CD4-positive, alpha-beta T cell treated with Interleukin-6 at 100 ng/mL for 8 hours (primary cell): ENCODE results near the gene ADARB1.
A peak's percentile ranks its signal among the peaks of the same experiment; 100 is the strongest.

ENCODE experiments used
- DNase-seq: peaks from one replicate; pipeline ENCODE4 v3.0.0-alpha.2; 2020; ENCODE audit warnings: mixed read lengths, low spot score

ADARB1 gene

DNA sequence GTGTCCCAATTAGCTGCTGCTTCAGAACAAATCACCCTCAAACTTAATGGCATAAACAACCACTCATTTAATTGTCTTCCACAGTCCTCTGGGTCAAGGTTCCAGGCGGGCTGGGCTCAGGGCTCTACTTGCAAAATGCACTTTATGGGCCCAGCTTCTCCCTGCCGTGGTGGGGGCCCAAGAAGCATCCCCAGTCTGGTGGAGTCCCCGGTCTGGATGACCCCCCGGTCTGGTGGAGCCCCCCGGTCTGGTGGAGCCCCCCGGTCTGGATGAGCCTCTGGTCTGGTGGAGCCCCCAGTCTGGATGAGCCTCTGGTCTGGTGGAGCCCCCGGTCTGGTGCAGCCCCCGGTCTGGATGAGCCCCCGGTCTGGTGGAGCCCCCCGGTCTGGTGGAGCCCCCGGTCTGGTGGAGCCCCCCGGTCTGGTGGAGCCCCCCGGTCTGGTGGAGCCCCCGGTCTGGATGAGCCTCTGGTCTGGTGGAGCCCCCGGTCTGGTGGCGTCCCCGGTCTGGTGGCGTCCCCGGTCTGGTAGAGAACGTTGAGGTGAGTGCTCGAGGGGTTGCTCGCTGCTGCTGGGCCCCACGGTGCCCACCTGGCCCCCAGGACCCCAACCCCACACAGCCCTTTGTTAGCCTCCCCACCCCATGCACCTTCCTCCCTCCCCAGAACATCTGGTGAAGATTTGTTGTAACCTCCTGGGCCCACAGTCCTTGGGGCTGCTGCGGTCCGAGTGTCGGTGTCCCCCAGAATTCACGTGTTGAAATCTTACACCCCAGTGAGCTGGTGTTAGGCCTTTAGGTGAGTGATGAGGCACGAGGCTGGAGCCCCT, 179.5 kb downstream of the ADARB1 start:
- DNase-seq: no peak

DNA sequence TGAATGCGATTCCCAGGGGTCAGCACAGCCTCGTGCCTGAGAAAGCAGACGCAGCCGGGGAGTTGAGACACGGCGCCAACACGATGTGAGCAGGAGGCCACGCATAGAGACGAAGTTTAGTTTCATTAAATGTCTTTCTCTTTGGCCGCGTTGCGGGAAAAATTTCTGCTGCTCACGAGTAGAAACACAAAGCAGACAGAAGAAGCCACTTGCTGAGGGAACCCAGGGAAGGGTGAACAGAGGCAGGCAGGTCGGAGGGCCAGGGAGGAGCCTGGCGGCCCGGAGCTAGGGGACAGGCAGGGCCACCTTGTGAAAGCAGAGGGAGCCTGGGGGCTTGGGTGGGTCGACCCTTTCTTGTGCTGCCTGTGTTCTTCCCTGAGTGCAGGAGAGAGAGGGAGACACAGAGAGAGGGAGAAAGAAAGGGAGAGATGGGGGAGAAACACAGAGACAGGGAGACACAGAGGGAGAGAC, 180.1 kb downstream of the ADARB1 start:
- DNase-seq: no peak

DNA sequence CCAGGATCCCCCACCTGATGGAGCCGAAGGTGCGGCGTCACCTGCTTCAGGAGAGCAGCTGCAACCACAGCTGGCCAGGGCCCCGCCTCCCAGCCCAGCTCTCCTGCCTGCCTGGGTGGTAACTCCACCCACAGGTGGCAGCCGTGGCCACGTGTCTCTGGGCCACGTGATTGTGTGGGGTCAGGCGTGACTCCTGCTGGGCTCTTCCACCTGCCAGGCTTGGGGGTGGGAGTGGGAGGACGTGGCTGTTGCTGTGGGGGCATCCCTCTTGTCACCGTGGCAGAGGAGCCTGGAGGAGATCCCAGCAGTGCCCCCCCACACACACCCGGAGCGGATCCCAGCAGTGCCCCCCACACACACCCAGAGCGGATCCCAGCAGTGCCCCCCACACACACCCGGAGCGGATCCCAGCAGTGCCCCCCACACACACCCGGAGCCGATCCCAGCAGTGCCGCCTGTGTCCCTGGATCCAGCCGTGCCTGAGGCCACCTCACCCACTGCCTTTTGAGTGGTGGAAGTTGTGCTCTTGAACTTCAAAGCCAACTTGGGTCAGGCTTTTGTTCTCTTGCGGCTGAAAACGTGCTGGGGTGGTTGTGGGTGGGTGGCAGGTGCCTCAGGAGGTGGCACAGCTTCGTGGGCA, 181.1 kb downstream of the ADARB1 start:
- DNase-seq: no peak

DNA sequence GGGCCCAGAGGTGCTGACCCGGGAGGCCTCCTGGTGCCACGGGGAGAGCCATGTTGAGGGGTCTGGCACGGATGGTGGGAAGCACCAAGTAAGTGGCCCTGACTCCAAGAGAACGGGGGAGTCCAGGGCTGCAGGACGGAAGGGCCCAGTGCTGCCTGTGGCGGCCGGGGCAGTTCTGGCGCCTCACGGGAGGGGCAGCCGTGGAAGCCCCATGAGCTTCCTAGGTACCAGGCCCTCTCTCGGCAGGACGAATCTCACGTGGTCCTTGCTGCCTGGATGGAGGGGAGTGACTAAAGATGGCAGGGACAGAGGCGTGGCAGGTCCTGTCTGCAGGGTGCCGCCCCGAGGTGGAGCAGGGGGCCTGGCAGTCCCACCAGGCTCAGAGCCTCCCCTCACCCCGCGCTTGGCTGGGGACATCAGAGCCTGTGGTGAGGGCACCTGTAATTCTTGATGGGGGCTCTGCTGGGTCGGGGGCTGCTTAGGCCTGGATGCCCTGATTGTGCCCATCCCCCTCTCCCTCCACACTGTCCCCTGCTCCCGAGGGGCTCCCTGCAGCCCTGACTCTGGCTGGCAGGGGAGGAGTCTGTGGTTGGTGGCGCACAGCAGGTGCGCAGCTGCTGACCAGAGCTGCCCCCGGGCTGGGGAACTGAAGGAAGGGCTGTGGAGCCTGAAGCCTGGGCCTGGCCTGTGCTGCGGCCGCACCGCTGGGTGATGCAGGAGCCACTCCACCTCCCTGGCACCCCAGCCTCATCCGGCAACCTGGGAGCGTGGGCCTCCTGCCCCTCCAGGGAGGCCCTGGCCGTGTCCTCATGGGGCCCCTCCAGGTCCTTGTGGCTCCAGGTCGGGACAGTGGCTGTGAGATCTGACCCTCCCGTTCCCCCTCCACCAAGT, 181.9 kb downstream of the ADARB1 start:
- DNase-seq: no peak

DNA sequence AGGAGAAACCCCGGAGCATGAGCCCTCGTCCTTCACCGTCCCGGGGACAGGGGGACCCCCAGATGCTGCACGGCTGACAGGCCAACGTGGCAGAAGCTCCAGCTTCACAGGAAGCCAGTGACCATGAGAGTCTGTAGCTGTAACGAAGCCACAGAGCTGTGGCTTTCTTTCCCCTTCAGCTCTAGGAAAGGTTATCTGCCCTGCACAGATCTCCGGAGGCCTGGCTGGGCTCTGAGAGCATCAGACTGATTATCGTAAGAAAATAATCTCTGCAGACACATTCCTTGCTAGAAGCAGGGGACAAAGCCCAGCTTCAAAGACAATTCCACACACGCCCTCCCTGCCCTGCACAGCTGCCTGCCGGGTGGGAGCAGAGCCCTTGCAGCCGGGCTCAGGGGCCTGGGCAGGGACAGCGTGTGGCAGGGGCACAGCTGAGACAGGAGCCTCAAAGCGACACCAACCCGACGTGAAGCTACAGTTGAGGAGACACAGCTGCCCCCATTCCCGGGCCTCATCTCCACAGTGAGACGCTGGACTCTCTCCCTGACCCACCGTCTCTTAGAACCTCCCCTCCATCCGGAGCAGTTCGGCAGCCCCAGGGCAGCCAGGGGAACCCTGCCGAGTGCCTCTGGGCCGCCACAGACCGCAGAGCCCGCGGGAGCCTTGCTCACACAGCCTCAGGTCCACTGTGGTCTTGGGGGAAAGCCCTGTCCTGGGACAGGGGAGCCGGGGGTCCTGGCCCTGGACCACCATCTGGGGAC, 182.7 kb downstream of the ADARB1 start:
- DNase-seq: no peak

DNA sequence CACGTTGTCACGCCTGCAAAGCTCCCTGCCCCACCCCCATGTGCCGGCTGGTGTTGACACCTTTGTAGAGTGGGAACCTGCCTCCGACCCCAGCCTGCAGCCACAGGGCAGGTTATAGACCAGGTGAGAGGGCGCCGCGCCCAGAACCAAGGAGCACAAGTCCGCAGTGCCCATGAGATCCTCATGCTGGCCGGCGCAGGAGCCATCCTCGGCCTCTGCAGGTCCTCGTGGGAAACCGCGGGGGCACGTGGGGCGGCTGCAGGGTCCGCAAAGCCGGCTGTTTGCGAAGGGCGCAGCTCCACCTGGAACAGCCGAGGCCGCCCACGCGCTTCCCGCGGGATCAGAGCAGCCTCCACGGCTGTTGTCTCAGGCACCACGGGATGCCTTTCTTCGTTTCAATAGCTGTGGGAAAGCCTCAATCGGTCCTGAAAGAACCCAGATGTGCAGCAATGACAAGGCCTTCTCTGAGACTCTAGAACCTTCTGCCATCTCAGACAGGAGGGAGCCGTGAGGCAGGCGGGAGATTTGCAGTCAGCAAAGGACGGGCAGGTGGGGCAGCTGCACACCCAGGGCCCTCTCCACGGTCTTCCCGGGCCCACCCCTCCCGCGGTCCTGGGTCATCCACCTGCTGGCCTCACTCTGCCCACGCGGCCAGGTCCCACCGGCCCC, 183.4 kb downstream of the ADARB1 start:
- no peak for DNase-seq

DNA sequence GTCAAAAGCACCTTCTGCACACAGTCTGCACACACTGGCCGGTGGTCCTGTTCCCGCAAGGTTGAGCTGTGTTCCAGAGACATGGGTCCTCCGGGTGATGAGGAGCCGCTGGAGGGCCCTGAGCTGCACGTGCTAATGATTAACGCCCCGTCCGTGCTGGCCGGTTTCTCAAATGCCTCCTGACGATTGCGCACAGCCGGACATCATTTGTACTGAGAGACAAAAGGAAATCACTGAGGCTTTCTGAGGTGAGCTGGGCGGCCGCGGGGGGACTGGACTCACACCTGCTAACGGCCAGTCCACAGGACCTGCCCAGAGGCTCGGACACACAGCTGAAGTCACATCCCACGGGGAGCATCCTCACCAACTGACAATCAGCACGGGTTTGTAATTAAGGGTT, 184.1 kb downstream of the ADARB1 start:
- DNase-seq: no peak

DNA sequence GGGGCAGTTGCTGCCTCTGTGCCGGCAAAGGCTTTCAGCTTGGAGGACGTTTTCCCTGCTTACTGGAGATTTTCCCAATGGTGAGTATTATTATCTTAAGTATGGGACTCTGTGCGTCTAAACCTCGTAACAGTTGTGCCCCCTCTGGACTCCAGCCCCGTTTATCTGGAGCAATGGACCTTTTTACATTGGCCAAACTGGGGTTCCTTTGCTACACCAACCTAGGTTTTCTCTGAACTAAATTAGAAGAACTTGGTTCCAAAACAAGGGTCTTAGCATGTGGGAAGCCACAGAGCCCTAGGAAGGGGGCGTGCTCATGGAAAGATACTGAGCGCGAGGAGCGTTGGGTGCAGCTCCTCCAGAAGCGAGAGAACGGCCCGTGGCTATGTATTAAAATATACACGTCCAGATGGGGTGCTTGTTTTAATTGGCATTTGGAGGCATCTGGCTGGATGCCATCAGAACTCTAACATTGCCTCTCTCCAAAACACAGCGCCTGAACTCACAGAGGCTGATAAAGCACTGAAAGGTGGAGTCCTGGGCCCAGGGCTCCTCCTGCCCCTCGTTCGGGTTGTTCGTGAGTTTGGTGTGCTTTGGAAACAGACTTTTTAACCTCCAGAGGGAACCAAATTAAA, 184.9 kb downstream of the ADARB1 start:
- no peak for DNase-seq

DNA sequence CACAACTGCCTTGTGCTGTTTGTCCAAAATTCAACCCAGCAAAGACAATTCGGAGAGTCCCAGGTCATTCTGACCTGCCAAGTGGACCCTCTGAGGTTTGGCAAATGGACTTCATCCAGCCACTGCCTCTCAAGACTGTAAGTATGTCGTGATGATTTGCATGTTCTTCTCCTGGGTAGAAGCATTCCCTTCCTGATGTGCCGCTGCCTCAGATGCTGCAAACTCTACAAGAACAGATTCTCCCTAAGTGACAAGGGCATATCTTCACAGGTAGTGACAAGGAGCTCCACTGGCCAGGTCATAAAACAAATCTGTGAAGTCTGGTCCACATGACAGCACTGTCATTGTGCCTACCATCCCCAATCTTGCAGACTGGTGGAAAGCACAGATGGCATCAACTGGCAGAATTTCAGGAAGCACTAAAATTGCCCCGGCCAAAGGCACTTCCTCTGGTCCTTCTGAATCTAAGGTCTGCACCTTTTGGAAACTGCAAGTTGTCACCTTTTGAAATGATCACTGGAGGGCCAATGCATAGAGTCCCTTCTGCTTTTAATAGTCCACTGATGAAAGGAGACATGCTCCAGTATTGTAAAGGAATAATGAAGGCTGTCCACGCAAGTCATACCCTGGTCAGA, 185.9 kb downstream of the ADARB1 start:
- no peak for DNase-seq

DNA sequence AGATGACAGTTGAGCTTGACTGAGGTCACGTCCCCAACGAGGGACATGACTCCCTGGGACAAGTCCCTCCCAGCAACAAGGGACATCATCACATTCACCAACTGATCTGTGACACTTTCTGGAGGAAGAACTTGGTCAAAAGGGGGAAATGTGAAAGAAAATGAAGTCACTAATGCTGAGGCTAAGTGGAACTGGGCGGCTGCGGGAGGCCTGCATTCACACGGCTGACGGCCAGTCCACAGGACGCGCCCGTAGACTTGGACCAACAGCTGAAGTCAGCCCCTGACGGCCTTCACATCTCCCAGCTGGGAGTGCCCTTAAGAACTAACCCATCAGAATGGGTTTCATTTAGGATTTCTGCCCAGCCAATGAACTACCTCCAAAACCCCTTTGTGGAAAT, 186.7 kb downstream of the ADARB1 start:
- no peak for DNase-seq

DNA sequence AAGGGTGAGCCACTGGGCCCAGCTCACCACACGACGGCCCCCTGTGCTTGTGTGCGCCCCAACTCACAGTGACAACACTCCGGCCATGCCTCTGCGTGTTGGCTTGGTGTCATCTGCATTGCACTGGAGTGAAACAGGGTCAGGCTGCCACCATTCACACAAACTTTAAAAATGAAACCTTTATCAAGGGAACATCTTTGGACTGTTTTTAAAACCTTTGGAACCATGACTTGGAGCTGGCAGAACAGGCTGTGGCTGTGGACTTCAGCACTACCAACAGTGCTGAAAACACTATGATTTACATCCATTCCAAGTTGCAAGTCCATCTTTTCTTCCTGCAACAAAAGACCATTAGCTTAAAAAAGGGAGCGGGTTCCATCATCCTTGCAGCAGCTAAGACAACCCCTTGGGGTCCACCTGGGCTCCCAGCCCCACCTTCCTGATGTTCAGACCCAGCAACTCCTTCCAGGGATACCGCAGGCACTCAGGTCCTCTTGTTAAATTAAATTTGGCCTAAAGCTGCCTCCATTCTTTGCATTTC, 187.7 kb downstream of the ADARB1 start:
- DNase-seq: no peak

DNA sequence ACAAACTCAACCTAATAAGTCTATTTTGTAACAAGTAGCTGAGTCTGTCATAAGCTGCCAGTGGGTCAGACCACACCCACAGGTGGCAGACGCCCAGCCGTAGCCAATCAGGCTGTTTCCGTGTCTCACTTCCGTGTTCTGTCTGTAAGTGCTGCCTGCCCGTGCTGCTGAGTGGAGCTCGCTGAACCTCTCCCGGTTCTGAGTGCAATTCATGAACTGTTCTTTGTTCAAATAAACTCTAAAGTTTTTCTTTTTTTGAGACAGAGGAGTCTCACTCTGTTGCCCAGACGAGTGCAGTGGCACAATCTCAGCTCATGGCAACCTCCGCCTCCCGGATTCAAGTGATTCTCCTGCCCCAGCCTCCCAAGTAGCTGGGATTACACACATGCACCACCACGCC, 188.2 kb downstream of the ADARB1 start:
- DNase-seq: no peak

DNA sequence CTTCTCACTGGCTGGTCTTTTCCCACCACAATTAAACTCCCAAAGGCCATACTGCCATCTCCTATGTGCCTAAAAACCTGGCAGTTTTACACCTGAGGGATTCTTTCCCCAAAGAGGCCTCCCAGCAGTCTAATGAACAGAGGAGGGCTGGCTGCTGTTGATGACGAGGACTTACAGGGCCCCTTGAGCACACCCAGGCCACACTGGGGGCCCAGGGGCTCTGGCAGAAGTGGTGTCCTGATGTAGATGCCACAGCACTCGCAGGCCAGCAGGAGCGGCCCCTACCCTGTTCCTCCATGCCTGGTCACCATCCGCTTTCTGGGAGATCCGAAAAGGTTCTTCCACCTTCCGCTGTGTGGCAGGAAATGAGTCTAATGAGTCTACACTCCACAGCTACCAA, 189.2 kb downstream of the ADARB1 start:
- DNase-seq: no peak

DNA sequence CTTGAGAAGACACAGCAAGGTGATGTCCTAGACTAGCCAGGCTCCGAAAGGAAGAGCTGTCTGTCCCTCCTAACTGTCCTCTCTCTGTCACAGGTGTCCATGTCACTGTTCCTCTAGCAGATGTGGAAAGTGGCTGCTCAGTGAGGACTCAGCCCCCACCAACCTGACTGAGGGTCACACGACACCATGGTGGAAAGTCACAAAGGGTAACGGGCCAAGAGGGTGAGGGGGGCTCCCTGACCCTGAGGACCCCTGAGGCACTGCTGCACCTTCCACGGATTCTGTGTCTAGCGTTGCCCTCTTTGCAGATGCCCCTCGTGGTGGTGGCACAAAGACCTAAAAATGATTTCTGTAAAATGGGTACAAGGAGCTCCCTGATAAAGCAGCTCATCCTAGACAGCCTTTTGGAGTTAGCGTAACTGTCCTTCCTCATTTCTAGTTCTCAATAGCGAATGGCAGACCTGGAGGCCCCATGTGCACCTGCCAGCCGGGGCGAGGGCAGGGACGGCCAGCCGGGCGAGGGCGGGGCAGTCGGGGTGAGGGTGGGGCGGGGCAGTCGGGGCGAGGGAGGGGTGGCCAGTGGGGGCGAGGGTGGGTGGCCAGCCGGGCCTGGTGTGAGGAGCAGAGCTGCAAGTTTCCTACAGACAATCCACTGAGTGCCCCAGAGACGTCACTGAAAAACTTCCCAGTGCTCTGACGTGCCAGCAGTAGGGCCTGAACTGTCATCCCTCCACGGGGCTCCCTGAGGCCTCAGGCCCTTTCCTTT, 189.9 kb downstream of the ADARB1 start:
- DNase-seq: no peak

DNA sequence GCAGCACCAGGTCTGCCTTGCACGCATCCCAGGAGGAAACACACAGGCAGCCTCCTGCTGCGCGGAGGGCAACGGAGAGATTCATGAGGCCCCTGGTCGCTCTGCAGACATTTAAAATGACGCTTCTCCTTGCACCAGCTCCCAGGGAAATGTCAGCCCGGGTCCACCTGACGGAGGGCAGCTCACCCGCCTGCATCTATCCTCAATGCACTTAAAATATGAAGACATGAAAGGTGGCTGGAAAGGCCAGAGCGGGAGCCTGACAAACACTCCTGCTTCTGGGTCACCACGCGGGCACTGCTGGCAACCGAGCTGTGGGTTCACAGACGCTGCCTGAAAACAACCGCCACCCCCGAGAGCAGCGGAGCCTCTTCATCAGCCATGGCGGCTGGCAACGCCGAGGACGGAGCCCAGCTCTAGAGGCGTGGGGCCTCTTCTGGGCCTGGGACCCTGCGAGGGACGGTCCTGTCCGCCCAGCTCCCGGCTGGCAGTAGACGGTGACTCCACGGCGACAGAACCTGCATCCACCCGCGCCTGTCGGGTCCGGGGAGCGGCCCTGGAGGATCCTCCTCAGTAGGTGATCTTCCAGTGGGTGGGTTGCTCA, 190.6 kb downstream of the ADARB1 start:
- DNase-seq: no peak

DNA sequence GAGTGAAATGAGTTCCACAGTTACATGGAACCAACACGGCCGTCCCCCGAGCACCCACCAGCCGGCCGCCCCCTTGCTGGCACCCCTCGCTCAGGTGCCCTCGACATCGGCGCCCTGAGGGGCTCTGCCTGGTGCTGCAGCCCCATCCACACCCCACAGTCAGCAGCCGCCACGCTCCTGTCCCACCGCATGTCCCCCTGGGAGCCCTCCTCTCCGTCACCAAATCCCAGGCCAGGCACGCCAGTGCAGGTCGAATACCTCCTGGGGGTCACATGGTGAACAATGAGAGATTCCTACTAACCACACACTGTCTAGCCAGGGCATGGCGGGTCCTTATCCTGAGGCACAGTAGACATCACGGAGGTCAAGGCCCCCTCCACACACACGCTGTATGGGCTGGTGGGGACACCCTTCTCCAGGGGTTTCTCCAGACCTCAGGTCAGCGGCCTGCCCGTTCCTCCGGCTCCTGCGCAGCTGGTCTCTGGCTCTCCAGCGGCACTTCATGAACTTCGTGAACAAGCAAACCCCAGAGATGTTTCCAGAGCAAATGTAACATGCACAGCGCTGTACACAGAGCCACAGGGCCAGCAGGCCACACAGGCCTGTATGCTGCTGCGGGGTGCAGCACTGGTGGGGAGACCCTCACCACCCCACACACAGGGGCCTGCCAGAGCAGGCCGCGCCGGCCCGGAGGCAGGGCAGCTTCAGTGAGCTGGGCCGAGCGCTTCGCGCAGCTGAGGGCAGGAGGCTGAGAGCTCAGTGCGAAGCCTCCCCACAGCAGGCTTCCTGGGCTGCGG, 191.5 kb downstream of the ADARB1 start:
- no peak for DNase-seq

DNA sequence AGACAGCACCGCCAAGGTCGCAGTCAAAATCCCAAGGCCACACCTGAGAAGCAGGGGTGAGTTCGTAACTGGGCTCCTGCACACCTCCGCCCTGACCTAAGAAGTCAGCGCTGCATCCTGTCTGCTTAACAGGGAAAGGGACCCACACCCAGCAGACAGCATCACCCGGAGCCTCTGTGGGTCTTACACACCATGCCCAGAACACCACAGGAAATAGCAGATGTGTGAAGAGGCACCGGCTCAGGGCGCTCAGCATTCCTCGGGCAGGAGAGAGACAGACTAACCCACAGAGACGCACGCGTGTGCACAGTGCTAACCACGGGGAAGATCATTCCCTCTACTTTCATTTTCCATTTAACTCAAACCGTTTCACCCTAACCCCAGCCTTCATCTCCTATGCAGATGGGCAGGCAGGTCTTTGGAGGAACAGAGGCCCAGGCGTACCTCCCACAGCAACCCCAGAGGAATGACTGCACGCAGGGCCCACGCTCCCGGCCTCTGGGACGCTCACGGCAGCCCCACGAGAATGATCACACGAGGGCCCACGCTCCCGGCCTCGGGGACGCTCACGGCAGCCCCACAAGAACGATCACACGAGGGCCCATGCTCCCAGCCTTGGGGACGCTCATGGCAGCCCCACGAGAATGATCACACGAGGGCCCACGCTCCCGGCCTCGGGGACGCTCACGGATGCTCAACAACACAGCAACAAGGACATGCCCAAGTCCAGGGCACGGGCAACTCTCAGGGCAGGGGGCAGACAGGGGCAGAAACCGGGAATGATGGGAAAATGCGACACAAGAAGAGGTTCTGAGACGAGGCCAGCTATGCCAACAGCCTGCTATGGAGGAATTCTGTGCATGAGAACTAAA, 192.4 kb downstream of the ADARB1 start:
- DNase-seq: peak; percentile 53
